Measurements from ENCODE around the gene SPRY1.
A peak's percentile ranks its signal among the peaks of the same experiment; 100 is the strongest.

SPRY1 gene, protein sequence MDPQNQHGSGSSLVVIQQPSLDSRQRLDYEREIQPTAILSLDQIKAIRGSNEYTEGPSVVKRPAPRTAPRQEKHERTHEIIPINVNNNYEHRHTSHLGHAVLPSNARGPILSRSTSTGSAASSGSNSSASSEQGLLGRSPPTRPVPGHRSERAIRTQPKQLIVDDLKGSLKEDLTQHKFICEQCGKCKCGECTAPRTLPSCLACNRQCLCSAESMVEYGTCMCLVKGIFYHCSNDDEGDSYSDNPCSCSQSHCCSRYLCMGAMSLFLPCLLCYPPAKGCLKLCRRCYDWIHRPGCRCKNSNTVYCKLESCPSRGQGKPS

DNA sequence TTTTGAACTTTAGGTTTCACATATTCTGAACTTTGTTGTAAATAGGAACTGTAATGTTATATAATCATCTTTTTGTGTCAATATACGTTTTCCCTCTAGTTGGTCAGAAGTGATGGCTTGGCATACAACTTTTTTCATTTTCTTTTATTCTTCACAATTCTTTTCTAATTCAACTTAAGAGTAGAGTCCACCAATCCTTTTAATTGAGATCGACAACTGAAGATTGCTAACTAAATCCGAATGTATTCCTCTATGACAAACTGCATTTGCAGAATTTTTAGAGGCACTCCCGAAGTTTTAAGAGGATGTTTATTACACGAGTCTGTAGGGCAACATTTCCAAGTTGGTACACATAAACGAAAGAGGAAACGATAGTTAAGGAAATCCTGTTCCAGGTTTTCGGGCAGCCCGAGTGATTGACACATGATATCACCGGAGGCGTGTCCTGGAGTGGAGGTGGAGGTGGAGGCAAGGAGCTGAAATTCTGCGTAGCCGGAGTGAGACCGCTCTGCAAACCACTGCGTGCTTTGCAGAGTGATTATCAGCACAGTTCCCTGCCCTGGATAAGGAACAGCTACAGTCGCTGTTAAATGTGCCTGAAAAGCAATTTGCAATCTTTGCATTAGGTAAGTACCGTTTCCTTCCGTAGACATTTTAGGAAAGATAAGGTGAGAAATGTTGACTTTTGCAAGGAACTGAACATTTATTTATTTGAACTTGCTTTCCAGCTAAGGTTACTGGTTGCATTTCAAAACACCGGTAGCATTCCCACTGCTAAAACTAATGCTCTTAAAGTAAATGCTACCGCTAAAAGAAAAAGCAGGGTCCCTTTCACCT, at the start of gene SPRY1:
TSS of gene SPRY1 (plus strand) at position 489 of the 837 bp plus-strand sequence. CDS start 4,797 bp downstream, outside the sequence.
- TF ChIP-seq POLR2A (IDR thresholded peaks at IDR 0.05; ENCODE audit: low read depth, low read length), result no peak
- peak; percentile 96 for FAIRE-seq

DNA sequence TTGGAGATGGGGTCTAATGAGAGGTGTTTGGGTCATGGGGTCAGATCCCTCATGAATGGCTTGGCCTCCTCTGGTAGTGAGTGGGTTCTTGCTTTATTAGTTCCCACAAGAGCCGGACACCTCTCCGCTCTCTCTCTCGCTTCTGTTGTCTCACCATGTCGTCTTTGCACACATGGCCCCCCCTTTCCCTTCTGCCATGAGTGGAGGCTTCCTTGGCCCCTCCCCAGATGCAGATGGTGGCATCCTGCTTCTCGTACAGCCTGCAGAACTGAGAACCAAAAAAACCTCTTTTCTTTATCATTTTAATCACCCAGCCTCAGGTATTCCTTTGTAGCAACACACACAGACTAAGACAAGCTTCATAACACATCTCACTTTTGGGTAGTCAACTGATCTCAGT, 49.6 kb upstream of the SPRY1 start:
- FAIRE-seq (no peak), DNase-seq (ENCODE audit: insufficient read length, low spot score) (no peak)
- TF ChIP-seq POLR2A (IDR thresholded peaks at IDR 0.05; ENCODE audit: low read depth, low read length), result no peak

More for the DNA sequence above, at the start of gene SPRY1:
- DNase-seq (ENCODE audit: insufficient read length, low spot score), result no peak

DNA sequence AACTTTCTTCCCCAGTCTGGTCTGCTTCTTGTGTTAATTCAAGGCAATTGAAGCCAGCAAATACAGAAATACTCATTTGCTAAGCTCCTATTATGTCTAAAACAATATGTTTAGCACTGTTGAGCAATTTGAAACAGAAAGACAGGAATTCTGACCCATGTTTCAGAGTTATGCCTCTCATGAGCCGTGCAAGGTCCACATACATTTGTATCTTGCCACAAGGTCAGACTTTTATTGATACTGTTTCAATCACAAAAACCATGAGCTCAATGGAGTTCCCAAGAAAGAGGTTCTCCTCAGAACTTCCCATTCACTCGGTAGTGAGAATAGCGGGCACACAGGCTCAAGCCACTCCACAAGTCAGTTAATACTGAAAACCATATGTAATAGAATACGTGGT, 47.6 kb upstream of the SPRY1 start:
- FAIRE-seq (no peak), DNase-seq (ENCODE audit: insufficient read length, low spot score) (no peak)
- no peak for TF ChIP-seq POLR2A (IDR thresholded peaks at IDR 0.05; ENCODE audit: low read depth, low read length)

DNA sequence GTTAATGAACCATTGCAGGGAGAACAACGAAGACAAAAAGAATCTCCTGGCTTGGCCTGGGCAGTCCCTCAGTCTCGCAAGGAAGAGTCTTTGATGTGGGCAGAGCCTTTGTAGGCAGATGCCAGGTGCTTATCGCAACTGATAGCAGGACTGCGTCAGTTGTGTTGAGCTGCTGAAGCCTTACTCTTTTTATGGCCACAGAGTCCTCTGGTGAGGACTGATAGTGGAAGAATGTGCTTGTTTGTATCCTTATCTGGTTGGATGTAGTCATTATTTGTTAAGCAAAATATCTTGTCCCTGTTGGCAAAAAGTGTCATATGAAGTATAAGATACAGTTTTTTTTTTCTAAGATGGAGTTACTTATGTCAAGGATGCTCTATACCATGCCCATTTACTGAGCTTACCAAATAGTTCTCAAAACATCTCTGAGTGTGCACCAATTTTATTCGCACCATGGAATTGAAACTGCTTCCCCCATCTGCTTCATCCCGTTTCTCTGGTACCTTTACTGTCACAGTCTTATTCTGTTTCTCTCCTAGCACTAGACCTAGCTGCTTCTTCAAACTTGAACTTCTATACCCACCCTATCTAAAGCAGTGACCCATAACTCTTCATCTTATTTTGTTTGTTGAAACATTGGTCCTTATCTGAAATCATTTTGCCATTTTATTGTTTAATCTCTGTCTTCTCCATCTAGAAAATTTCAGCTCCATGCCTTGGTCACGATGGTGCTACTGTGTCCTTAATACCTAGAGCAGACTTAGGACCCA, 47.0 kb upstream of the SPRY1 start:
- DNase-seq (ENCODE audit: insufficient read length, low spot score) (no peak), FAIRE-seq (no peak)
- no peak for TF ChIP-seq POLR2A (IDR thresholded peaks at IDR 0.05; ENCODE audit: low read depth, low read length)

DNA sequence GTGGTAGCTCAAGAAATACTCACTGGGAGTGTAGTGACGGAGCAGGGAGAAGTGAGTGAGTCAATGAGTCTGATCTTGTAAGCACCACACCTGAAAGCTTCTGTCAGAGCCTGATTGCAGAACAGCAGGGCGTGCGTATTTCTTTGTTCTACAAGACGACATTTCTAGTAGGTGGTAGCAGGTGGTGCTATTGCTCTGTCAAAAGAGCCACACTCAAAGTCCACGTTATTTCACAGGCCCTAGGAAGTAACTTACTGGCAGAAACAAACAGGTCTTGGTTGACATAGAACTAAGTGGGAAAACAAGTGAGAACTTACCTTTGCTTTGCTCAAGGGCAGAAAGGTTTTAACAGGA, 46.4 kb upstream of the SPRY1 start:
- no peak for TF ChIP-seq POLR2A (IDR thresholded peaks at IDR 0.05; ENCODE audit: low read depth, low read length)
- DNase-seq (ENCODE audit: insufficient read length, low spot score) (no peak), FAIRE-seq (no peak)

DNA sequence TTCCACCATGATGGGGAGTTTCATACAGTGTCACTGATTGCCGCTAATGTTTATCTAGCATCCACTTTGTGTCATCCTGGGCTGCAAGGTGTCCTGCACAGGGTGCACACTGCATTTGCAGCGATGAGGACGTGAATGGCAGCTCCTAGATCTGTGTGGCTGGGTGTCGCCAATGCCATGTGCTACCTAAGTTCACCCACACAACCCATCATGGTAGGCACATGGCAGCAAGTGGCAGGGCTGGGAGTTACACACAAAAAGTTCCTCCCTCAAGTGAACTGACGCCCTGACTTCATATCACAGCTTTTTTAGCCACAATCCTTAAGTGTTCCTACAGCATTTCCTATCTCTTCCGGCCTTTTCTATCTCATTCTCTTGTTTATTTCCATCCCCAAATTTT, 45.9 kb upstream of the SPRY1 start:
- no peak for DNase-seq (ENCODE audit: insufficient read length, low spot score)
- TF ChIP-seq POLR2A (IDR thresholded peaks at IDR 0.05; ENCODE audit: low read depth, low read length), result no peak
- no peak for FAIRE-seq

DNA sequence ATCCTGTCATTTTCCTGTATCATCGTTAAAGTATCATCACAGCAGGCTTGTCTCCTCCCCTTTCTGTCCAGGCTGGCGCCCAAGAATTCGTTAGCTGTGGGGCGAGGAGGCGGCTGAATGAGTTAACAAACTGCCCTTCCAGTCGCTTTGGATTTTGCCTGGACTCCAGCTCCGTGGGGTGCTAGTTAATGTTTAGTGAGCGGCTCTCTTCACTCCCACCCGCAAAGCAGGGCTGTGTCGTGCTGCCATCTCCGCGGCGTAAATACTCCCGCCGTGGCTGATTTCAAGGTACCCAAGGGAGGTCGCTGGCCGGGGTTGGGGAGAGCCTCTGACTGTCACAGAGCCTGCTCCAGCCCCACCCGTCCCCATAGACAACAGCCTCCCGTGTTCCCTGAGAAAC, 44.9 kb upstream of the SPRY1 start:
- no peak for TF ChIP-seq POLR2A (IDR thresholded peaks at IDR 0.05; ENCODE audit: low read depth, low read length)
- DNase-seq (ENCODE audit: insufficient read length, low spot score) (no peak), FAIRE-seq (no peak)

DNA sequence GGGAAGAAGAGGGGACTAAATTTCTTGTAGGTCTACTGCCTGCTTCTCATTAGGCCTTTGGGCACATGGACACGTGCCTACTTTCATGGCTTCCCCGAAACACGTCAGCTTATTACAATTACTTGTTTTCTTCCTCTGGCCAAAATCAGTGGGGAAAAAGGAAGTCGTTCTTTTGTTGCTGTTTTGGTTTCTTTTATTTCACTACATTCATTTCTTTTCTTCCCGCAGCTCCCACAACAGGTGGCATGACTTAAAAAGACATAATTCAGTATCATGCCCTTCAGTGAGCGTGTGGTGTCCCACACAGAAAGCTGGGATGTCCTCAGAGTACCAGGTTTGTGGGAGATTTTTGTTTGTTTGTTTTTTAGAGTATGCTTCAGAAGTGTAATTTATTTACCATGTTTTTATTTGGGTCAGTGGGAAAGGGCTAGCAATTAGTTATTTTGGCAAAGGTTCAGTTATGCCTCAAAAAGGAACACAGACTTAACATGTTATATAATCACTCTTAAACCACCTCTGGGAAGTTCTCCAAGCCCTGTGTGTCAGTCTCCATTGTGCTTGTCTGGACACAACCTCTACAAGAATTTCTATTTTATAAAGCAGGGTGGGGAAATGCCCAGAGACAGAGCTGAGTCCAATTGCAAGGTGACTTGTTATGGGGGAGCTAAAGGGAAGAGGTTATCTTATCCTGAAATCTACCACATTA, 44.2 kb upstream of the SPRY1 start:
- DNase-seq (ENCODE audit: insufficient read length, low spot score) (no peak), FAIRE-seq (no peak)
- TF ChIP-seq POLR2A (IDR thresholded peaks at IDR 0.05; ENCODE audit: low read depth, low read length), result no peak

DNA sequence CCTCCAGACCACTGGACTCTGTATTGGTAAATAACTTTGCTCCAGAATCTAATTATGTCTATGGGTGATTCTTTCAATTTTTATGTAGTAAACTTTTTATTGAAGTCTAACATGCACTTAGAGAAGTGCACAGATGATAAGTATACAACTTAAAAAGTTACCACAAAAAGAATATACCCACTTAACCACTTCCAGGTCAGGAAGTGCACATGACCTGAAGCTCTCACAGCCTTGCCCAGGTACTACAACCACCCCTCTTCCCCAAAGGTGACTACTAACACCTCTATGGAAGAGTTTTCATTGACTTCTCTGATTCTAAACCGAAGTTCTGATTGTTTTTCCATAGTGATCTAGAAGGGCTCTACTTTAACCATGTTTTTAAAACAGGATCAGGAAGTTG, 43.6 kb upstream of the SPRY1 start:
- FAIRE-seq (no peak), DNase-seq (ENCODE audit: insufficient read length, low spot score) (no peak)
- no peak for TF ChIP-seq POLR2A (IDR thresholded peaks at IDR 0.05; ENCODE audit: low read depth, low read length)

DNA sequence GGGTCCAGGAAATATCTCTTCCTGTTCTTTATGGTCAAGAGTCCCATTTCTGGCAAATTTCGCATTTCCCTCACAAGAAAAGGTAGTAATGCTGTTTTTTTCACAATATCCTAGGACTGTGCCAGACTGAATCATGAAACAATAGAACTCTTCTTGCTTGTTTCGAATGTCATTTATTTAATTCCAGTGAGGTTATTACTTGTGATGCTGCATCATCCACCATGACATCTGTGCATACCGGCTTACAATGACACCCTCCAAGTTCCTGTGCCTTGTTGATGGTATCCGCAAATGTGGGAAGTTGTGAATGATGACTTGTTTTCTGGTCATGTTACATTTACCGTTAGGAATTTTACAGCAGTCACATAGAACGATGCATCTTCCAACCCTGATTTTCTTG, 42.9 kb upstream of the SPRY1 start:
- no peak for FAIRE-seq
- no peak for TF ChIP-seq POLR2A (IDR thresholded peaks at IDR 0.05; ENCODE audit: low read depth, low read length)
- no peak for DNase-seq (ENCODE audit: insufficient read length, low spot score)

DNA sequence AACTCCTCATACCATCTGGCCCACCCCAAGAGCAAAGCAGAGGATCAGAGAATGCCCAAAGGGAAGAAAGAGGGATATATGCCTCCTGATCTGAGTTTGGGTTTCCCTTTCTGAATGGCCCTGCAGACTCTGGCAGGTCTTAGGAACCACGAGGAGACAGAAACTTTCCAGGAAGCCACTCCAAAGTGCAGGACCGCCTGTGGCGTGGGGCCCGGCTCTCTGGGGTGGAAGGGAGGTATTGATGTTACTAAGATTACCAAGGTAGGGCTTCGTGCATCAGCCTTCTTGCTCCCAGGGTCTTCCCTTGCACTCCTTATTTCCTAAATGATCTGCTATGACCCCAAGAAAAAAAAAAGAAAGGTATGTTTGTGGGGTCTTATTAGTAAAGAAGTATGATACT, 41.9 kb upstream of the SPRY1 start:
- TF ChIP-seq POLR2A (IDR thresholded peaks at IDR 0.05; ENCODE audit: low read depth, low read length), result no peak
- DNase-seq (ENCODE audit: insufficient read length, low spot score) (no peak), FAIRE-seq (no peak)

DNA sequence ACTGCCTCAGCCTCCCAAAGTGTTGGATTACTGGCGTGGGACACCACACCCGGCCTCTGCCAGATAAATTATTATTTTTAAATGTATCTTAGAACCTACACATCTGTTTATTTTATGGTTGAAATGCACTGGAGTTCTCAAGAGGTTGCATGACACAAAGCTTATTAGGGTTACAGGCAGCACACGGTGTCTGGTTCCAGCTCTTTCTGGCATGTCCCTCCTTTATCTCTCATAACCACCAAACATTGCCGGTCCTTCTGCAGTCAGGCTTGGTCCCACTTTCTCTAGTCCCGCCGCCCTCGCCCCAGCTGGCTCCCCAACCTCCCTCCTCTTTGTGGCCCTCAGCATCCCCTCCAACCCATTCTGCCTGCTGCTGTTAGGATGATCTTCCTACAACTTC, 39.7 kb upstream of the SPRY1 start:
- TF ChIP-seq POLR2A (IDR thresholded peaks at IDR 0.05; ENCODE audit: low read depth, low read length), result no peak
- FAIRE-seq, result no peak
- DNase-seq (ENCODE audit: insufficient read length, low spot score), result no peak

DNA sequence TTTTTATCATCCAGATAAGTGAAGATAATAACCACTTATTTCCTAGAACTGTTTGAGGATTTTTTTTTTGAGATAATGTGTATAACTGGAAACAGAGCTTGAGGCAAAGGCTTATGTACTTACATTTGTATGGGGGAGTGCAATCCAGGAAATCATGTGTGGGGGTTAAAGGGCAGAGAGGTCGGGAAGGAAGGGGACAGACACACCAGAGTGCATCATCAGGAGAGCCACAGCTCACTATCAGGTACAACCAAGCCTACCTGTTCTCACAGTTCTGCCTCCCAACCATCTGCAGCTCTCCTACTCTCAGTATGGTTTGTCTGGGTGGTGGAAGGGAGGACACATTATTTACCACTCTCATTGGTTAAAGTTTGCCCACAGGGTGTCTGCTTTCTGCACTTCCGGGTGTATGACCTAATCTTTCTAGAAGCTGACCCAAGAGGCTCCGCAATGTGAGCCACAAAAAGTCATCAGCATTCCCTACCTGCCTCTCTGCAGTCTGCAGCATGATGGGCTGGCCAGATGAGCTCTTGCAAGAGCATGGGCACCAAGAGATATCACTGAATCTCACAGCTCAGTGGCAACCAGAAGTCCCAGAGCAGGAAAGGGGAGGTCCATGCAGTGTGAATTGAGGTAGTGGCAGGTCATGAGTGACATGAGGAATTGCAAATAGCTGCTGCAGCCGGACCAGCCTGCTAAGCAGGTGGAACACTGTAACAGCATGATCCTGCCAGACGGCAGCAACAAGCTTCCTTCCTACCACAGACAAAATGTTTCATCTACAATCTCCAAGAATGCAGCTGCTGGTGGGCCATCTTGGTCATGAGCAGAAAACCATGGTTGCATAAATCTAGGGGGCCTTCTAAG, 36.9 kb upstream of the SPRY1 start:
- DNase-seq (ENCODE audit: insufficient read length, low spot score) (no peak), FAIRE-seq (no peak)
- TF ChIP-seq POLR2A (IDR thresholded peaks at IDR 0.05; ENCODE audit: low read depth, low read length), result no peak

All from H54 (cell line).